Mucosa of stomach (tissue), 1 donor: ENCODE results near the gene HAO2.
"Not testable (repeated sequence)": the region's sequence is repeated elsewhere in the genome, so short reads cannot be mapped to it uniquely, and the experiment has no call there.

Experiments used
- H3K27me3 ChIP-seq: one replicate; pipeline ENCODE4 v1.7.0; 2013; ENCODE audit warnings: mild to moderate bottlenecking, low read length; ENCODE audit not compliant: control insufficient read depth, insufficient read depth
- H3K36me3 ChIP-seq: one replicate; pipeline ENCODE4 v1.7.0; 2013; ENCODE audit warnings: low read length; ENCODE audit not compliant: control insufficient read depth, insufficient read depth
- H3K4me1 ChIP-seq: one replicate; pipeline ENCODE4 v1.7.0; 2013; ENCODE audit warnings: mild to moderate bottlenecking, low read length; ENCODE audit not compliant: control insufficient read depth, insufficient read depth
- H3K4me3 ChIP-seq: one replicate; pipeline ENCODE4 v1.7.0; 2013; ENCODE audit warnings: low read length
- H3K9ac ChIP-seq: one replicate; pipeline ENCODE4 v1.7.0; 2013; ENCODE audit warnings: mild to moderate bottlenecking, low read length, moderate library complexity
- H3K9me3 ChIP-seq: one replicate; pipeline ENCODE4 v1.7.0; 2013; ENCODE audit warnings: mild to moderate bottlenecking, low read length, moderate library complexity; ENCODE audit not compliant: control insufficient read depth
- donor health status: Pancreatic carcinoma.

Gene HAO2

DNA sequence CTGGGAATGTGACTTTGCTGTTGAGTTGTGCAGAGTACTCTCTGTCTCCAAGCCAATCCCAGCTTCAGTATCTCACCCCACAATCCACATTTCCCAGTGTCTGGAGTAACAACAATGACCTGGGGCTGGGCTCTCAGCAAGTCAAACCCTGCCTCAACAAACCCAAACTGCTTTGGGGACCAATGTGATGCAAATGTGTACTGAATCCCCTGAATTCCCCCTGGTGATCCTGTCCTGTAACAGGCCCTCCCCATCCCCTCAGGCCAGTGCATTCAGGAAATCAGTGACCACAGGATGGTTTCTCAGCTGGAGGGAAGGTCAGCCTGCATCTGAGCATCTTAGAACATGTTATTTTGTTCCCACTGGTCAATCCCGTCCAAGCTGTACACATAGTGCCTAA lies 36.7 kb upstream of the HAO2 start:
- peaks cover 5% of the 10 kb centered on the region for H3K4me1 ChIP-seq
- H3K4me3 ChIP-seq = no peak overlapping the region
- H3K36me3 ChIP-seq = no peaks in the 10 kb centered on the region
- no peaks in the 10 kb centered on the region for H3K27me3 ChIP-seq
- H3K9ac ChIP-seq = no peak overlapping the region
- H3K9me3 ChIP-seq = no peaks in the 10 kb centered on the region

DNA sequence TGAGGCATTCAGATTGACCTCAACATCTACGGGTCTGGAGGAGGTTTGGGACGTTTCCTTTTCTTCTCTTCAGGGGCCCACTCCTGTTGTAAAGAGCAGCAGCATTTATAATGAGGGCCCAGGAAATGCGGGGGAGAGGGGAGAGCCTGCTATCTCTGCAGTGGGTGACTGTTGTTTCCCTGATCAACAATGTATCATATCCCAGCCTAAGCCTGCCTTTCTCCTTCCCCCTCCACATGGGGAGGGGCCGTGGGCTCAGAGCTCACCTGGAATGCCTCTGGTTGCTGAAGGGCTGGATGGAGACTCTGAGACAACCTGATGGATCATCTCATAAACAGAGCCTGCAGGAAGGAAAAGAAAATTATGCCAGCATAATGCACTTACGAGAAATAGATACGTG lies 36.0 kb upstream of the HAO2 start:
- Histone ChIP-seq H3K27me3 (no peaks in the 10 kb centered on the region), H3K4me1 (peaks cover 2% of the 10 kb centered on the region), H3K36me3 (no peaks in the 10 kb centered on the region), H3K9me3 (no peaks in the 10 kb centered on the region), H3K4me3 (no peak overlapping the region), H3K9ac (no peak overlapping the region)

DNA sequence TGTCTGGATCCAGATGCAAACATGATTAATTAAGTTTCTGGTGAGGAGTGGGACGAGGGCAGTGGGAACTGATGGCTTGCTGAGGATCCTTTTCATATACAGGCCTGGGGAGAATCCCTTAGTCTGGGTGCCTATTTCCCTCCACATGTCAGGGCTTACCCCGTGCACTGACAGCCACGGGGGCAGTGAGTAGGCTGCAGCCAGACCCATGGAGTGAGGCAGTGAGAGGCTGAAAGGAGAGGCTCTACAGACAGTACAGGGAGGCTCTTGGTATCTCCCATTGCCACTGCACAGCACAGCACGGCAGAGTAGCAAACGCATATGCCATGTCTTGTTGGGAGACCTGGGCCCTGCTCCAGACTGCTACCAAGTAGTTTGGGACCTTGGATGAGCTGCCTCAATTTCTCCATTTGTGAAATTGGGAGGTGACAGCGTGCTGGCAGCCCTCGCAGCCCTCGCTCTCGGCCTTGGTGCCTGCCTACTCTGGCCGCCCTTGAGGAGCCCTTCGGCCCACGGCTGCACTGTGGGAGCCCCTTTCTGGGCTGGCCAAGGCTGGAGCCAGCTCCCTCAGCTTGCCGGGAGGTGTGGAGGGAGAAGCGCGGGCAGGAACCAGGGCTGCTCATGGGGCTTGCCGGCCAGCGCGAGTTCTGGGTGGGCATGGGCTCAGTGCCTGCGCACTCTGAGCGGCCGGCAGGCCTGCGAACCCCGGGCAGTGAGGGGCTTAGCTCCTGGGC lies 35.3 kb upstream of the HAO2 start:
- Histone ChIP-seq H3K9ac (no peak overlapping the region), H3K27me3 (no peaks in the 10 kb centered on the region), H3K4me1 (no peaks in the 10 kb centered on the region), H3K4me3 (no peak overlapping the region), H3K36me3 (no peaks in the 10 kb centered on the region), H3K9me3 (no peaks in the 10 kb centered on the region)

DNA sequence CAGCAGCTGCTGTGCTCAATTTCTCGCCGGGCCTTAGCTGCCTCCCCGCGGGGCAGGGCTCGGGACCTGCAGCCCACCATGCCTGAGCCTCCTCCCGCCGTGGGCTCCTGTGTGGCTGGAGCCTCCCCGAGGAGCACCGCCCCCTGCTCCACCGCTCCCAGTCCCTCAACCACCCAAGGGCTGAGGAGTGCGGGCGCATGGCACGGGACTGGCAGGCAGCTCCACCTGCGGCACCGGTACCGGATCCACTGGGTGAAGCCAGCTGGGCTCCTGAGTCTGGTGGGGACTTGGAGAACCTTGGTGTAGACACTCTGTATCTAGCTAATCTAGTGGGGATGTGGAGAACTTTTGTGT lies 34.7 kb upstream of the HAO2 start:
- not testable (repeated sequence) for H3K27me3 ChIP-seq, H3K9me3 ChIP-seq, H3K4me1 ChIP-seq

DNA sequence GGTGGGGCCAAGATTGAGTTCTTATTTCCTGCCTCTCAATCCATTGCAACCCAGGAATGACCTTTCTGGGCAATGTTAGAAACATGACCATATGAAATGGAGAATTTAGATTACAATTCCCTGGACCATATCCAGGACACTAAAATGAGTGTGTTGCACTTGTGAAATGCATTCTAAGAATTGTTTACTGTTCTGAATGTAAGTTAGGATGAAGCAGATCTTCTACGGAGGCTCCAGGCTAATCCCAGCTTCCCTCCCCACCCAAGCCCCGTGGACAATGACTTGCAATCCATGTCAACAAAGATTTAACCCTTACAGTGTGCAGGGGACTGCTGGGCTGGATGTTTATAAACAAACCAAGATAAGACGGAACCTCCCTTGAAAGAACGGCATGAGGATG lies 31.7 kb upstream of the HAO2 start:
- H3K4me1 ChIP-seq = no peaks in the 10 kb centered on the region
- no peaks in the 10 kb centered on the region for H3K27me3 ChIP-seq
- no peak overlapping the region for H3K9ac ChIP-seq
- H3K36me3 ChIP-seq = no peaks in the 10 kb centered on the region
- H3K4me3 ChIP-seq = no peak overlapping the region
- H3K9me3 ChIP-seq = no peaks in the 10 kb centered on the region

More for the DNA sequence above, 34.7 kb upstream of the HAO2 start:
- not testable (repeated sequence) for H3K4me3 ChIP-seq, H3K36me3 ChIP-seq, H3K9ac ChIP-seq

DNA sequence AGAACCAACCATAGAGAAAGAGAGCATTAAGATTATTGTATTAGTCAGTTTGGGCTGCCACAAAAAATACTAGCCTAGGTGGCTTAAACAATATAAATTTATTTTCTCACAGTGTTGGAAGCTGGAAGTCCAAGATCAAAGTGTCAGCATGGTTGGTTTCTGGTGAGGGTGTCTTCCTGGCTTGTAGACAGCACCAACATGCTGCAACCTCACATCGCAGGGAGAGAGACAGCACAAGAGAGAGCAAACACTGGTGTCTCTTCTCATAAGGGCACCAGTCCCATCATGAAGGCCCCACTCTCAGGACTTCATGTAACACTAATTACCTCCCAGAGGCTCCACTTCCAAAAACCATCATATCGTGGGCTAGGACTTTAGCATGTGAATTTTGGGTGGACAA lies 30.6 kb upstream of the HAO2 start:
- H3K4me3 ChIP-seq = no peak overlapping the region
- H3K27me3 ChIP-seq = no peaks in the 10 kb centered on the region
- no peak overlapping the region for H3K9ac ChIP-seq
- H3K36me3 ChIP-seq = no peaks in the 10 kb centered on the region
- H3K4me1 ChIP-seq = no peaks in the 10 kb centered on the region
- no peaks in the 10 kb centered on the region for H3K9me3 ChIP-seq

DNA sequence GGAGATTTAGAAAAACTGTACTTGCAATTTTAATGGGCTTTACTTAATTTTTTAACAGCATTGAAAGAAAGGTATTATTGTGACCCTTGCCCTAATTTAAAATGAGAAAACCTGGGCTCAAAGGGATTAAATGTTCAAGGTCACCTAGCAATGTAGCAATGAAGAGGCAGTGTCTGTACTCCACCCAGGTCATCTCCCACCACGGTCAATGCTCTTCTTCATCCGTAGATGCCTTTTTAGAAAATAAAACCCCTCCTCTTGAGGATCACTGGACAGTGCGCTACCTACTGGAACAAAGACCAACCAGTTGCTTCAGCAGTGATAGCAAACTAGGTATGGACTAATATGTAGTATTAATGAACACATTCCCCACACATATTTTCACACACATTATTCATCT lies 29.8 kb upstream of the HAO2 start:
- H3K4me3 ChIP-seq = no peak overlapping the region
- no peak overlapping the region for H3K9ac ChIP-seq
- H3K36me3 ChIP-seq = no peaks in the 10 kb centered on the region

DNA sequence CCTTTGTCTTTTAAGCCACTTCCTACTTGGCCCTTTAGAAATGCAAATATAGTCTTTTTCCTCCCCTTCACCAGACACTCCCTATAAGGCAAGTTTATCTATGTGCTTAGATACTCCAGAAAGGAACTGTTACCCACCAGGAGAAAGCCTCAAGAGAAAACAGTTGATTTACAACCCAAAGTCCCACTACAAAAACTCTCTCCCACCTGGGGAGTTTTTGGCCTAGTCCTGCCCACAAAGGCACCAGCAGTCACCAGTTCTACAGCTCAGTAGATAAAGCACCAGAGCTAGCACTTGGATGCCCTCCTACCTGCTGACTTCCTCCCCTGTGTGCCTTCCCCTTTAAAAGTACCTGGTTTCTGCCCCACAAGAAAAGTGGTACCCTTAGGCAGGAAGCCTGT lies 27.7 kb upstream of the HAO2 start:
- no peak overlapping the region for H3K9ac ChIP-seq
- H3K36me3 ChIP-seq = no peaks in the 10 kb centered on the region
- no peak overlapping the region for H3K4me3 ChIP-seq
- H3K4me1 ChIP-seq = no peaks in the 10 kb centered on the region
- H3K9me3 ChIP-seq = no peaks in the 10 kb centered on the region
- no peaks in the 10 kb centered on the region for H3K27me3 ChIP-seq

More for the DNA sequence above, 29.8 kb upstream of the HAO2 start:
- no peaks in the 10 kb centered on the region for H3K4me1 ChIP-seq
- no peaks in the 10 kb centered on the region for H3K9me3 ChIP-seq
- no peaks in the 10 kb centered on the region for H3K27me3 ChIP-seq

DNA sequence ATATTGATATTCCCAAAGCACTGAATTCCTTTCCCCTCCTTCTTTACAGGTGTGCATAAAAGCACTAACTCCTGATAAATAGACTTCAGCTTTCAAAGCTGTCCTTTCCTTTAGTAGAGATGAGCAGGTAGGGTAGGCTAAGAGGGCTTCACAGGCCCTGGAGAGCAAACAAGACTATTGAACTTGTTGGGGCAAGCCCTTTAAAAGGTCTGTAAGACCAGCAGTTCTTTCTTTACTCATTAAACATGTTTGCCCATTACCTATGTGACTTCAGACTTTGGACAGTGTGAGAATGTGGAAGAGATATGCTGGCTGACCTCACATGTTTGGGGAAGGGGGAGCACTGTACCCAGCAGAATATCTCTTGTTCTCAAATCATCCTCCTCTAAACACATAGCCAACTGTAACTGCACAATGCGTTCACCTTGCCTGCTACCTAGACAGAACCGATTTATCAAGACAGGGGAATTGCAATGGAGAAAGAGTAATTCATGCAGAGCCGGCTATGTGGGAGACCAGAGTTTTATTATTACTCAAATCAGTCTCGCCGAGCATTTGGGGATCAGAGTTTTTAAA lies 27.1 kb upstream of the HAO2 start:
- H3K9me3 ChIP-seq = no peaks in the 10 kb centered on the region
- no peak overlapping the region for H3K4me3 ChIP-seq
- no peaks in the 10 kb centered on the region for H3K36me3 ChIP-seq
- no peaks in the 10 kb centered on the region for H3K4me1 ChIP-seq
- H3K9ac ChIP-seq = no peak overlapping the region
- no peaks in the 10 kb centered on the region for H3K27me3 ChIP-seq

DNA sequence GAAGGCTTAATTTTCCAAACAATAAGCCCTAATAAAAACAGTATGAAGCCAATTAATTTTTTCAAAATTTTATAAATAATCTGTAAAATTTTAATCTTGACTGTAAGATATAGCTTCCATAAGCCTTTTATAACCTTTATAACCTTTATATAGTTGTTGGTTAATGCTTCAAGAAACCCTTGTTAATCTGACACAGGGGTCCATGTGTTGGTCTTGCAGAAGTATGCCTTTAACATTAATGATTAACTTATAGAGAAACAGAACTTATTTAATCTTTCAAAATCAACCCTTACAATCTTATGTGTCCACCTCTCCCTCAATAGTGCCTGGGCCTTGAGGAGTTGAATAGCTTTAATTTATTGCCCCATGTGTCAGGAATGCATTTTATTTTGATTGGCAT lies 23.2 kb upstream of the HAO2 start:
- no peaks in the 10 kb centered on the region for H3K9me3 ChIP-seq
- no peaks in the 10 kb centered on the region for H3K27me3 ChIP-seq
- no peaks in the 10 kb centered on the region for H3K36me3 ChIP-seq
- H3K4me3 ChIP-seq = no peak overlapping the region
- no peak overlapping the region for H3K9ac ChIP-seq
- H3K4me1 ChIP-seq = no peaks in the 10 kb centered on the region

DNA sequence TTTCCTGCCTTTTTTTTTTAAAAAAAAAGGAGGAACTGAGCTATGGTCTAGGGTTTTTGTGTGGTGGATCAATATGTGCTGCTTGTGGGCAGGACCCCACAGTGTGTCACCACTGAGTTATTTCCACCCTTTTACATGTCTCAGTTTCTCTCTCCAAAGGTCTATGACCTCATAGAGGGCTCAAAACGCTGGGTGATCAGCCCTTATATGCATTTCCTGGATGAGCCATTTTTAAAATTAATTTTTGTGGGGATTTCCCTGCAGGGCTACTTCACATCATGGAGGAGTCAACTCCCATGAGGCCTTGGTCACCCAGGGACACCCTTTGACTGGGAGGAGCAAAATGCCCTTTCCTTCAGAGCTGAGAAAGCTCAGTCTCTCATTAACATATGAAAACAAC lies 20.7 kb upstream of the HAO2 start:
- H3K27me3 ChIP-seq = no peaks in the 10 kb centered on the region
- H3K4me1 ChIP-seq = no peaks in the 10 kb centered on the region

DNA sequence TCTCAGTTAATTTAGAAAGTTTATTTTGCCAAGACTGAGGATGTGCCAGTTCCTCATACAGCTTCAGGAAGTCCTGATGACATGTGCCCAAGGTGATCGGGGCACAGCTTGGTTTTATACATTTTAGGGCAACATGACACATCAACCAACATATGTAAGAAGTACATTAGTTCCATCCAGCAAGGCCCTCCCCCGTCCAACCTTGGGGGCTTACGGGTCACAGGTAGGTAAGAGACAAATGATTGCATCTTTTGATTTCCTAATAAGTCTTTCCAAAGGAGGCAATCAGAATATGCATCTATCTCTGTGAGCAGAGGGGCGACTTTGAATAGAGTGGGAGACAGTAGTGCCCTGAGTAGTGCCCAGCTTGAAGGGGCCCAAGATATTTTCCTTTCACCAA lies 19.6 kb upstream of the HAO2 start:
- no peaks in the 10 kb centered on the region for H3K4me1 ChIP-seq
- no peak overlapping the region for H3K9ac ChIP-seq
- no peaks in the 10 kb centered on the region for H3K9me3 ChIP-seq
- H3K27me3 ChIP-seq = no peaks in the 10 kb centered on the region
- H3K4me3 ChIP-seq = no peak overlapping the region
- no peaks in the 10 kb centered on the region for H3K36me3 ChIP-seq

More for the DNA sequence above, 20.7 kb upstream of the HAO2 start:
- H3K36me3 ChIP-seq = no peaks in the 10 kb centered on the region
- H3K4me3 ChIP-seq = no peak overlapping the region
- no peak overlapping the region for H3K9ac ChIP-seq
- no peaks in the 10 kb centered on the region for H3K9me3 ChIP-seq

DNA sequence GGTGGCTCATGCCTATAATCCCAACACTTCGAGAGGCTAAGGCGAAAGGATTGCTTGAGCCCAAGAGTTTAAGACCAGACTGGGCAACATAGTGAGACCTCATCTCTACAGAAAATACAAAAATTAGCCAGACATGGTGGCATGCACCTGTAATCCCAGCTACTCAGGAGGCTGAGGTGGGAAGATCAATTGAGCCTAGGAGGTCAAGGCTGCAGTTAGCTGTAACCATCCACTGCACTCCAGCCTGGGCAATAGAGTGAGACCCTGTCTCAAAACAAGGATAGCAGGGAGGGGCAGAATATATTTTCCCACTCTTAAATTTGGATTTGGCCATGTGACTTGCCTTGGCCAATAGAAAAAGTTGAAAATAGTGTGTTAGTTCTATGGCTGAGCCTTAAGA lies 17.7 kb upstream of the HAO2 start:
- not testable (repeated sequence) for H3K9ac ChIP-seq, H3K27me3 ChIP-seq, H3K9me3 ChIP-seq, H3K4me3 ChIP-seq, H3K4me1 ChIP-seq, H3K36me3 ChIP-seq
